ENCODE results near the gene PROSER3.
"Not testable (repeated sequence)": the region's sequence is repeated elsewhere in the genome, so short reads cannot be mapped to it uniquely, and the experiment has no call there.

The PROSER3 gene

GRCh38 chr19:35755550-35756376 lies 2.2 kb upstream of the PROSER3 start:
- peak; percentile 68 for DNase-seq

- no peak for DNase-seq
These were observed 1.4 kb upstream of the PROSER3 start, which contains the start of gene HSPB6 for GRCh38 chr19:35756377-35757230. Gene HSPB6, minus strand, starts transcription at chr19:35757029. Its CDS starts 21 bp downstream, at chr19:35757008.

GRCh38 chr19:35757231-35757748 lies 686 bp upstream of the PROSER3 start:
- no peak for DNase-seq

- DNase-seq: no peak
These were observed 1.7 kb downstream of the PROSER3 start for GRCh38 chr19:35759697-35760096.

- DNase-seq: no peak
These were observed 2.9 kb downstream of the PROSER3 start for GRCh38 chr19:35760711-35761349.

GRCh38 chr19:35764432-35765315 lies 6.7 kb downstream of the PROSER3 start:
- no peak for DNase-seq

- DNase-seq: no peak
These were observed 8.7 kb downstream of the PROSER3 start for GRCh38 chr19:35766571-35767104.

GRCh38 chr19:35767288-35768081 lies 9.5 kb downstream of the PROSER3 start:
- no peak for DNase-seq

GRCh38 chr19:35768082-35768421 lies 10.1 kb downstream of the PROSER3 start:
- DNase-seq: no peak

- not testable (repeated sequence) for DNase-seq
These were observed 14.4 kb downstream of the PROSER3 start for GRCh38 chr19:35772362-35772761.

- no peak for DNase-seq
These were observed 15.2 kb downstream of the PROSER3 start for GRCh38 chr19:35773020-35773806.

- no peak for DNase-seq
These were observed 16.5 kb downstream of the PROSER3 start for GRCh38 chr19:35774274-35775045.

- no peak for DNase-seq
These were observed 17.0 kb downstream of the PROSER3 start for GRCh38 chr19:35775046-35775297.

- peak; percentile 99 for DNase-seq
These were observed 17.5 kb downstream of the PROSER3 start, which contains the start of gene ARHGAP33 for GRCh38 chr19:35775298-35776101. Gene ARHGAP33, plus strand, starts transcription at chr19:35775564. Its CDS starts 95 bp downstream, at chr19:35775659.

- no peak for DNase-seq
These were observed 18.3 kb downstream of the PROSER3 start for GRCh38 chr19:35776102-35776788.

- DNase-seq: no peak
These were observed 19.3 kb downstream of the PROSER3 start for GRCh38 chr19:35777086-35777841.

GRCh38 chr19:35777961-35778360 lies 20.0 kb downstream of the PROSER3 start:
- no peak for DNase-seq
